ENCODE results near the gene TEX47.

The TEX47 gene

GRCh38 chr7:88795553-88795952 lies at the start of gene TEX47:
Gene TEX47, minus strand, starts transcription at chr7:88795737. Its CDS starts 795 bp downstream, at chr7:88794942.
- in situ Hi-C loops (cut with MboI; ENCODE audit: low pct_unique_long_range_greater_than_20kb, low sequenced_read_pairs, unreplicated experiment), result no loop called here
- DNase-seq (ENCODE audit: low spot score), result no peak

GRCh38 chr7:88845091-88845490 lies 49.6 kb upstream of the TEX47 start:
- no peak for TF ChIP-seq CTCF (IDR thresholded peaks at IDR 0.05; ENCODE audit: extremely low read depth, insufficient read depth, missing control alignments)
- DNase-seq (ENCODE audit: low spot score), result no peak
- in situ Hi-C loops (cut with MboI; ENCODE audit: low pct_unique_long_range_greater_than_20kb, low sequenced_read_pairs, unreplicated experiment), result no loop called here

More at GRCh38 chr7:88795553-88795952, at the start of gene TEX47:
- no peak for TF ChIP-seq CTCF (IDR thresholded peaks at IDR 0.05; ENCODE audit: extremely low read depth, insufficient read depth, missing control alignments)

- DNase-seq (ENCODE audit: low spot score), result no peak
- in situ Hi-C loops (cut with MboI; ENCODE audit: low pct_unique_long_range_greater_than_20kb, low sequenced_read_pairs, unreplicated experiment), result no loop called here
- TF ChIP-seq CTCF (IDR thresholded peaks at IDR 0.05; ENCODE audit: extremely low read depth, insufficient read depth, missing control alignments), result no peak
Measured at GRCh38 chr7:88842201-88842600, 46.7 kb upstream of the TEX47 start.

GRCh38 chr7:88835147-88835728 lies 39.7 kb upstream of the TEX47 start:
- TF ChIP-seq CTCF (IDR thresholded peaks at IDR 0.05; ENCODE audit: extremely low read depth, insufficient read depth, missing control alignments), result peak; percentile 67
- in situ Hi-C loops (cut with MboI; ENCODE audit: low pct_unique_long_range_greater_than_20kb, low sequenced_read_pairs, unreplicated experiment), result no loop called here
- peak; percentile 20 for DNase-seq (ENCODE audit: low spot score)

- no peak for DNase-seq (ENCODE audit: low spot score)
- in situ Hi-C loops (cut with MboI; ENCODE audit: low pct_unique_long_range_greater_than_20kb, low sequenced_read_pairs, unreplicated experiment), result no loop called here
- no peak for TF ChIP-seq CTCF (IDR thresholded peaks at IDR 0.05; ENCODE audit: extremely low read depth, insufficient read depth, missing control alignments)
Measured at GRCh38 chr7:88826222-88826621, 30.7 kb upstream of the TEX47 start.

- TF ChIP-seq CTCF (IDR thresholded peaks at IDR 0.05; ENCODE audit: extremely low read depth, insufficient read depth, missing control alignments), result no peak
- no peak for DNase-seq (ENCODE audit: low spot score)
- in situ Hi-C loops (cut with MboI; ENCODE audit: low pct_unique_long_range_greater_than_20kb, low sequenced_read_pairs, unreplicated experiment), result no loop called here
Measured at GRCh38 chr7:88818552-88818951, 23.0 kb upstream of the TEX47 start.

Data from GM13977 (cell line).